BJ (cell line): ENCODE results near the gene CDYL2. TPM values are rescaled to one million over a fixed set of nuclear protein-coding genes. Genes with fewer than 3 reads are reported as not detected.

ENCODE experiments used
- CTCF ChIA-PET: fragments of 350-600 bp; formaldehyde crosslinking; extraction: SDS; loops from one replicate; lab custom pipeline; 2021; ENCODE audit warnings: antibody characterized with exemption, inconsistent platforms; lab: Yijun Ruan, JAX
- POLR2A ChIA-PET: fragments of 300-600 bp; sonication (Branson Sonifier 250); formaldehyde crosslinking; extraction: SDS; loops from one replicate; lab custom pipeline; 2021; ENCODE audit warnings: antibody characterized with exemption; lab: Charles Lee
- DNase-seq: peaks from one replicate; pipeline ENCODE4 v3.0.0-alpha.2; 2011; ENCODE audit warnings: low read depth
- H3K27me3 ChIP-seq: 2 replicates; pipeline ENCODE4 v1.6.0; 2011; ENCODE audit warnings: low read length; ENCODE audit not compliant: control insufficient read depth, insufficient read depth
- H3K36me3 ChIP-seq: 2 replicates; pipeline ENCODE4 v1.5.1; 2011; ENCODE audit warnings: low read length; ENCODE audit not compliant: control insufficient read depth, insufficient read depth
- H3K4me3 ChIP-seq: 2 replicates; pipeline ENCODE4 v1.5.1; 2011; ENCODE audit warnings: low read depth, mild to moderate bottlenecking, control low read depth, low read length
- CTCF ChIP-seq: IDR thresholded peaks from 2 replicates; pipeline ENCODE4 v1.5.1; 2011; ENCODE audit warnings: low read depth, mild to moderate bottlenecking, control low read depth, inconsistent platforms, low read length, moderate library complexity; ENCODE audit not compliant: insufficient read depth
- polyA plus RNA-seq: library from polyadenylated mRNA; depleted of rRNA; stranded (reverse); fragments of >200 nt; gene quantifications from 2 replicates; pipeline ENCODE4 v1.2.3, GENCODE V29; 2011

CDYL2 gene
- polyA plus RNA-seq, 1 experiment = 0.87 TPM

- no peak for TF ChIP-seq CTCF
- no peak for DNase-seq
- ChIA-PET CTCF (no interaction called here), POLR2A (no interaction called here)
- H3K36me3 ChIP-seq = no peaks in the 10 kb centered on the region
- H3K4me3 ChIP-seq = no peak overlapping the region
- no peaks in the 10 kb centered on the region for H3K27me3 ChIP-seq
Measured at GRCh38 chr16:80586476-80586875, 217.9 kb downstream of the CDYL2 start.

DNA sequence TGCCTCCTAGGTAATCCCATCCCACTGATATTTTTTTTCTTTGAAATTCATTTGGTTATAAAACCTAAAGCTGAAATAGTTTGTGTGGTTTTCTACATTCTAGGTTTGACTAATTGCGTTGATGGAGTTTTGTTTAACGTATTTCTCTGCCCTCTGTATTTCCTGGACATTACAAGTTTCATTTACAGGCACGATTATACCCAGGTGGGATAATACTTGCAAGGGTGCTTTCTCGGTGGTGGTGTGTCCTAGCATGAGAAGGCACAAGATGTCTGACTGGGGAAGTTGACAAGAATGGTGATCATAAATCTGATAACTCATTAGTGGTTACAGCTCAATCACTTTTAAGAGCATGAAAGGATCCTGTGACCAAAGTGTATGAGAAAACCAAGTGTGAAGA is 218.6 kb downstream of the CDYL2 start:
- ChIA-PET POLR2A (no interaction called here), CTCF (no interaction called here)
- no peaks in the 10 kb centered on the region for H3K27me3 ChIP-seq
- H3K4me3 ChIP-seq = no peak overlapping the region
- TF ChIP-seq CTCF = no peak
- H3K36me3 ChIP-seq = no peaks in the 10 kb centered on the region
- DNase-seq = no peak

GRCh38 chr16:80583466-80583865 is 220.9 kb downstream of the CDYL2 start:
- Histone ChIP-seq H3K27me3 (no peaks in the 10 kb centered on the region), H3K4me3 (no peak overlapping the region), H3K36me3 (no peaks in the 10 kb centered on the region)
- TF ChIP-seq CTCF = no peak
- peak; percentile 22 for DNase-seq
- CTCF ChIA-PET = no interaction called here
- POLR2A ChIA-PET = no interaction called here

- no peak for TF ChIP-seq CTCF
- Histone ChIP-seq H3K27me3 (no peaks in the 10 kb centered on the region), H3K4me3 (no peak overlapping the region), H3K36me3 (no peaks in the 10 kb centered on the region)
- DNase-seq = no peak
- POLR2A ChIA-PET = no interaction called here
- CTCF ChIA-PET = no interaction called here
Measured at GRCh38 chr16:80580109-80580832, 224.1 kb downstream of the CDYL2 start.

DNA sequence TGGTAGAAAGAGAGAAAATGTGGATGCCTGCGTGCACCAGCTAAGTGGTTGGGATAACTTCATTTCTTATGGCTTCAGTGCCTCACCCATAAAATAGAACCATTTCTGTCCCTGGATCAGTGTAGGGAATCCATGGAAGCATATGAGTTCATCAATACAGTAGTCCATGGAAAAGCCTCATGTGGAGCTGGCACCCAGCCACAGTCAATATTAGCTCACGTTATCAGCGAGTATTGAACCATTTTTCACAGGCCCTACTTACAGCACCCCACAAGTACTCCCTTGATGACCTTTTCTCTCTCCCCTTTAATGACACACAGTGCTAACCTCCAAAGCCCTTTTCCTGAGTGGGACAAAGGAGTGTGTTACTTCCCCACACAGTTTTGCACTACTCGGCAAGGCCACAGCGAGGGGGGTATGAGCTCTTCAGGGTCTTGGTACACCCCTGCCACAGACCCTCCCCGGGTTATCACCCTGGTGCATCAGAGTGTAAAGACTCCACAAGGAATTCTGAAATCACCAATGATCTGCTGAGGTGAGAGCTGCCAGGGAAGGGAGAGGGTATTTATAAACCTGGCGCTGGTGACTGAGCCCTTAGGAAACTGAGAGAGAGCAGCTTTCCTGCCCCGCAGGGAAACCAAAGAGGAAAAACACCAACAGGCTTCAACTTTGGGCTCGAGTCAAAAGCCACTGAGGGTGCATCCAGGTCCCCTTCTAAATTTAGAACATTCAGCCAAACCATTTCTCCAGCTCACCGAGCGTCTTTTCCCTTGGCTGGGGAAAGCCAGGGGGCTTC is 226.7 kb downstream of the CDYL2 start:
- TF ChIP-seq CTCF = no peak
- ChIA-PET CTCF (no interaction called here), POLR2A (no interaction called here)
- no peaks in the 10 kb centered on the region for H3K27me3 ChIP-seq
- H3K4me3 ChIP-seq = no peak overlapping the region
- H3K36me3 ChIP-seq = no peaks in the 10 kb centered on the region
- no peak for DNase-seq
